ENCODE results near the gene KIAA1328.
"Not testable (repeated sequence)": the region's sequence is repeated elsewhere in the genome, so short reads cannot be mapped to it uniquely, and the experiment has no call there.

KIAA1328 gene
- total RNA-seq = 8.3 to 15.7 reads per million in 2 experiments

DNA sequence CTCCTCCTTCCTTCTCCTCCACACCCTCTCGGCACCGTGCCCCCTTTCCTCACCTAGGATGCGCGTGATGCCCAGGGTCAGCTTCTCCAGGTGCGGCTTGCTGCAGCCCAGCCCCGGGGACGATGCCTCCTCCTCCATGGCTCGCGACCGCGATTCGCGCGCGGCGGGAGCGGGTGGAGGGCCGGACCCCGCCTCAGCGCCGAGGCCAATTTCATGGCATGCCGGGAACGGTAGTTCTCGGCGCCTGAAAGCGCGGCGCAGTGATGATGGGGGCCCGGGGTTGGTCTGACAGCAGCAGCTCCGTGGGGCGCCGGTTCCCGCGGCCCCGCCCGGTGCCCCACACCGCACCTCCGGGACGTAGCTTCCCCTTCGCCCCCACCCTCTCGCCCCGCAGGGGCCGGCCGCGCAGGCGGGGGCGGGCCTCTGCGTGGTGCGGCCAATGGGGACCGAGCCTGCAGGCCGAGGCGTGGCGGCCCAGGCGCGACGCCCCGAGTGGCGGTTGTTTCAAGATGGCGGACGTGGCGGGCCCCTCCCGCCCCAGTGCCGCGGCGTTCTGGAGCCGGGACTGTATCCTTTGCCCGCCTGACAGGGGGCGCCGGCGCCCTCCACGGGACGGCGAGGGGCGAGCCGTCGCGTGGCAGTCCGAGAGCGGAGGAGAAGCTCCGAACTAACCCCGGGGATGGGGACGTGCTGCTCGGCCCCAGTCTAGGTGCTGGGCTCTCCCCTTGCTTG, at the start of gene KIAA1328, which contains the start of gene TPGS2:
KIAA1328 (plus strand) TSS at position 498 of the 732 bp plus-strand sequence; CDS start at position 510, 12 bp downstream.
TPGS2 (minus strand) TSS at position 373 of the 732 bp plus-strand sequence; CDS start at position 138, 235 bp downstream.
- DNase-seq (ENCODE audit: low read depth) = peak; percentile 85

DNA sequence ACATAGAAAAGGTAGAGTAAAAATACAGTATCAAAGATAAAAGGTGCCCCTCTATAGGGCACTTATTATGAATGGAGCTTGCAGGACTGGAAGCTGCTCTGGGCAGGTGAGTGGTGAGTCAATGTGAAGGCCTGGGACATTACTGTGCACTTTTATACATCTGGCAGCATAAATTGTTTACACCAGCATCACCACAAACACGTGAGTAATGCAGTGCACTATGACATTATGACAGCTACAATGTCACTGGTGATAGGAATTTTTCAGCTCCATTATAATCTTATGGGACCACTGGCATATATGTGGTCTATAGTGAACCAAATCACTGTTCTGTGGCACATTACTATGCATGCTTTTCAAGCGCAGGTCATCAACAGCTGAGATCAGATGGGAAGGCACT, 48.2 kb upstream of the KIAA1328 start:
- DNase-seq (ENCODE audit: low read depth) = no peak

DNA sequence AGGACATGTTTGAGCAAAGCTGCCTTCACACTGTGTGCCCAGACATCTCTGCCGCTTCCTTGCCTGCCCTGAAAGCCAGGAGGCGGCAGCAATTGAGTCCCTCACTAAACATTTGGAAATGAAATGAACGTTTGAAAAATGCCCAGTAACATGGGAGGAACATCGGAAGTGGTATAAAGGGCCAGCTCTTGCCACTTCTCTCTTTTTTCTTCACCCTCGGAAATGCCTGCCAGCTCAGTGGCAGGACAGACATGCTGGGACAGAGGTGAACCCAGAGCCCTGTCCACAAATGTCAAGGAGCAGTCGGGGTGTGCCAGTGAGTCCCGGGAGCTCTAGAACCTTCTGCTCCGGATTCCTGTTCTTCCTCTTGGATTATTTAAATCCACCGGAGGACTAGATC, 46.2 kb upstream of the KIAA1328 start:
- no peak for DNase-seq (ENCODE audit: low read depth)

DNA sequence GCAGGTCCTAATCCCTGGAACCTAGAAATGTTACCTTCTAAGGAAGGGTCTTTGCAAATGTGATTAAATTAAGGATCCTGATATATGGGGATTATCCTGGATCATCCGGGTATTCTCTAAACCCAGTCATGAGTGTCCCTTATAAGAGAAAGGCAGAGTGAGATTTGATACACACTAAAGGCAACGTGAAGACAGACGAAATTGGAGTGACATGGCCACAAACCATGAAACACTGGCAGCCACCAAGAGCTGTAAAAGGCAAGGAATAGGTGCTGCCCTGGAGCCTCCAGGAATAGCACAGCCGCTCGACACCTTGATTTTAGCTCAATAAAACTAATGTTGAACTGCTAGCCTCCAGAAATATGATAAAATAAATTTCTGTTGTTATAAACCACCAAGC, 45.1 kb upstream of the KIAA1328 start:
- DNase-seq (ENCODE audit: low read depth) = no peak

DNA sequence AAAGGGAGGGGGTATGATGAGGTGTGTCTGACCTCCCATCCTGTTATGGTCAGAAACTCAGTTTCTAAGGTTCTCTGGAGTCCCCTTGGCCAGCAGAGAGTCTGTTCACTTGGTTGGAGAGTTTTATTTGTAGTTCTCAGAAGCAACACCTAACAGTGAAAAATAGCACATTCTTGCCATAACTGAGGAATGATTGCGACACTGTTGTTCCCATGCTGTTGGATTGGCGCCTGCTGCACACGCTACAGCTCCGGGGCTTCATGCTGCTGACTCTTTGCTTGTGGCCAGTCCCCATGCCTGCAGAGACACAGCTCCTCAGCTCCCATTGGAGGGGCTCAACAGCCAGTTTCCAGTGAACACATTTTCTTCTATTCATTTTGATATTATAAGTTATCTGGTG, 42.2 kb upstream of the KIAA1328 start:
- no peak for DNase-seq (ENCODE audit: low read depth)

DNA sequence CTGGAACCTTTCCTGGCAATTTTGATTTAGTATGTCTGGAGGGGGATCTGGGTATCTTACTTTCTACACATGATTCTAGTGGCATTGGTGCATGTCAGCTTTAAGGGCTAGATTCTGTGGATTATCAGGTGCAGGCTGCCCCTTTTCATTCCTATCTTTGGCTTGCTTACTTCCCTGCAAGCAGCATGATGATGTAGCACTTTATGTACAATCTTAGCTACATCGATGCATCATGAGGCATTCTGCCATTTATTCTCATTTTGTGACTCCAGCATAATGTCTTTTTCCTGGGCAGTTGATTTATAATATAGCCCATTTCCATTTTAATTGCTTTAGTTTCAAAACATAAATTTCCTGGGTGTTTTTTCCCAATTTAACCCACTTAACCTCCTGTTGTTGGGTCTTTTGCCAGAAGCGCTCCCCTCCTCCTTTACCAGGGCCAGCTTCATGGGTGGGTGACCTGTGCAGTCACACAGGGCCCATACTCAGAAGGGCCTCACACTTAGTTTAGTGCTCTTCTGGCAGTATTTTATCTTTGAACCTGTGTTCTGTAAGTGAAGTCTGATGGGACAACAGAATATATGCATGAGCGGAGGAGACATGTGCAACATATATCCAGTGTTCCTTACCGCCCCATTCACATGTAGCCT, 36.2 kb upstream of the KIAA1328 start:
- no peak for DNase-seq (ENCODE audit: low read depth)

DNA sequence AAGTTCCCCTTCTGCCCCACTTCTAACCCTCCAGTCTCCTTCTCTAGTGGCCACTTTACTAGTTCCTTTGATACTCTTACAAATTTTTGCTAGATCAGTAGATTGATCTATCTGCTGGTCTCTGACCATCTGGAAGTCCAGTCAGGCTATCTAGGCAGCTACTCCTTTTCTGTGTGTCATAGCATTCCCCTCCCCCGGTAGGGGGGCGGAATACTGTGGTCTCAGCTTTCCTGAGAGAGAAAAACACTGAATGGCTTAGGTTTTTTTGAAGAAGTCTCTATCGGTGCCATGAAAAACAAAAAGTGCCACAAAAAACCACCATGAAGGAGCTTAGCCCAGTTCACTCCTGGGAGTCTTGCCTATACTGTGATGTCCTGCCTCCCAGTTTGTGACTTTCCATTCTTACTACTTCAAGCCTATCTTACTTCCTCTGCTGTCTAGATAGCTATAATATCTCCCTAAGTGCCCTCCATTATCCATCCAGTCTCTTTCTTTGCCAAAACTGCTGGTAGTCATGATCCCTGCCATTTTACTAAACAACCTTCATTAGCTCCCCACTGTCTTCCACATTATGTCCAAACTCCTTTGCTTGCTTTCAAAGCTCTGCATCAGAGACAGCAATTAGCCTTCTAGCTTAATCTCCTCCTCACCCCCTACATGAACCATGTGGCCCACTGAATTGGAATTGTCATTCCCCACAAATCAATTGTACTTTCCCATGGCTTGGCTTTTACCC, 30.0 kb upstream of the KIAA1328 start:
- DNase-seq (ENCODE audit: low read depth) = no peak

DNA sequence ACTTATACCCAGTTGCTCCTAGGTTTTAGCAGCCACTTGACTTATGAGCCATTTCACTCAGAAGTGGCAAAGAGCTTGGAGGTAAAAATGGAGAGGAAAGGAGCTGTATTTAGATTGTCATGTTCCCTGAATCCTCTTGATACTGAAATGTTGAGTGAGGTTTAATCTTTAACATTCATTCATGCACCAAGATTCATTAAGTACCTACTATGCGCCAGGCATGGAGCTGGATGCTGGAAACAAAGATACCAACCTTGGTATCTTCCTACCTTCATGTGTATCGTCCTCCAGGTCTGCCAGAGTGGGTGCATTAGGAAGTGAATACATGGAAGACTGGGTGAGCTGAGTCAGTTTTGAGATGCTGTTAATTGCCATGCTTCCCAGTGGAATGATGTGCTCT, 23.8 kb upstream of the KIAA1328 start:
- DNase-seq (ENCODE audit: low read depth) = no peak

DNA sequence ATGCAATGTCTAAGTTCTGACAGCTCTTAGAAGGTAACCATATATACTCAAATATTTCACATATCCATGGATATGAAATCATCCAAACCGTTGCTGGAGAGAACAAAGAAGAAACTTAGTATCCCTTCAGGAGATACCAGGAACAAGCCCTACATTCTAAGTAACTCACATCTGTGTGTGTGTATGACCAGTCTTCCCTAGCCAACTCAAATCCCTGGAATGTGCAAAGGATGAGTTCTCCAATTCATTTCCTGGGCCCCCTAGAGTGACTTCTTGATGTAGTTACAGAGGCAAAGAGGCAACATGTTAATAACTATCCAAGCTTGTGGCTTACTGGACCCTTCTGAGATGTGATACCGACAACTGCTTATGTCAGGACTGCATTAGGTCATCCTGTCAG, 20.2 kb upstream of the KIAA1328 start:
- DNase-seq (ENCODE audit: low read depth) = no peak

DNA sequence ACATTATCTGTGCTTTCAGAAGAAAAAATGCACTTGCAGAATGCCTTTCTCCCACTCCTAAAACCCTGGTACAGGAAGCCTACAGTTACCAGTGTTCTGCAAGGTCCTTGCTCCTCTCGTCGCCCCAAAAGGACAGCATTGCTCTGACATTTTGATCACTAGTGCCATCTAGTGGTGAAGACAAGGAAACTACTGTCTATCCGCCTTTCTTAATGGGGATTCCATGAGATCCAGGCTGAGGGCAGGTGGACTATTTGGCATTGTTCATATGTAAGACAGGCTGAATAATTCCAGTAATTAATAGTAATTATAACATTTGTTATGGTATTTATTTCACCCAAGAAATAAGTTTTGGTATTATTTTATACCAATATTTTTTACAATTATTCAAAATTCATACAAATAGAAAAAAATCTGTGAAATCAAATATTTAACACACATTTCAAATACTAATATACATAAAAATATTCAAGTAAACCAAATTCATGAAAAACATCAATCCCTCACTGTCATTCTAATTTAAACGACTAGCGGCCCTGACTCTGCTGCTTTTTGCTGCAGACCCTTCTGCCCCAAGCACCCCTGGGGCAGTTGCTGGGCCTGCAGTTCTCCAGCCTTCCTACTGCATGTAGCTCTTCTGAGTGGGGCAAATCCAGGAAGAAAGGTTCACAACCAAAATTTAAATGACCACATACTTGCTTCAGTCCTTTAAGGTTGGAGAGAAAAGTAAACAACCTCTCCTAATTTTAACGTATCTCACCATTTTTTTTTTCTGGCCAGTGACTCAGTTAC, 19.1 kb upstream of the KIAA1328 start:
- no peak for DNase-seq (ENCODE audit: low read depth)

DNA sequence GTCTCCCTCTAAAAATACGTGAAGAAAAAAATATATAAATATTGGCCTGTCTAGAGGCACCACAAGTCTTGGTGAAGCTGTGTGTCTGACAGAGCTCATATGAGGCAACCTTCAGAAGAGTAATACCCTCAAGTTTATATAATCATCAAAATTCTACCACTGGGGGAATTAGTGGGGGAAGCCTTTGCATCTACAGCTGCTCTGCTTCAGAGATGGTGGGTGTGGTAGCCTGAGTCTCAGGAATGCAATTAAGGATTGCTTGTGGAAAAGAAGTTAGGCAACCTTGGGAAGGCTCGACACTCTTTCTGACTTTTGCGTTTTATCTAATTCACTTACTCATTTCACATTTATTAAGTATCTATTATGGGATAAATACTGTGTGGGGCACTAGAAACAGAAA, 17.5 kb upstream of the KIAA1328 start:
- DNase-seq (ENCODE audit: low read depth) = no peak

DNA sequence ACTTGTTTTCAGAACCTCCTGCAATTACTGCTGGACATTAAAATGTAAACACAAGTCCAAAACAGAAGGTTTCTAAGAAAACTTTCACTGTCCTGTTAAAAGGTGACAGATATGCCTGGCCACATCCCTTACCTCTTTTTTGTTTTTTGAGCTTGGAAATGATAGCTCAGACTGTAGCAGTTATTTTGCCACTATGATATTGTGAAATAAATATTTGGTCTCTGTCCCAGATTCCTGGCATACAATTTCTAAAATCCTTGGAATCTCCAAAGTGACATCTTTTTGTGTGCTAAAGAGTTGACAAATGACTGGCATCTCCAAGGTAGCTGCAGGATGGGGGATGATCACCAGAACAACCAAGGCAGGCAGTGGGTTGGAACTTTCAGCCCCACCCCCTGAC, 17.0 kb upstream of the KIAA1328 start:
- DNase-seq (ENCODE audit: low read depth) = no peak

DNA sequence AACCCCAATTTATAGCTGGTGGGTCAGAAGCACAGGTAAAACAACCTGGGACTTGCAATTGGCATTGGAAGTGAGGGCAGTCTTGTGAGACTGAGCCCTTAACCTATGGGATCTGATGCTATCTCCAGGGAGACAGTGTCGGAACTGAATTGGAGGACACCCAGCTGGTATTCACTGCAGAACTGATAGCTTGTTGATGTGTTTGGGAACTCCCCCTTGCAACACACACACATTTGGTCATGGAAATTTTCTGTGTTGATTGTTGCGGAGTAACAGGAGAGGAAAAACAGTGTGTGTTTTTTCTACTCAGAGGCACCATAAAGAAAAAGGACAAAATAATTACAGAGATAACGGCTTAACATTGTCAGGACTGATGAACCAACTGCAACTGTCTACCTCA, 16.2 kb upstream of the KIAA1328 start:
- no peak for DNase-seq (ENCODE audit: low read depth)

DNA sequence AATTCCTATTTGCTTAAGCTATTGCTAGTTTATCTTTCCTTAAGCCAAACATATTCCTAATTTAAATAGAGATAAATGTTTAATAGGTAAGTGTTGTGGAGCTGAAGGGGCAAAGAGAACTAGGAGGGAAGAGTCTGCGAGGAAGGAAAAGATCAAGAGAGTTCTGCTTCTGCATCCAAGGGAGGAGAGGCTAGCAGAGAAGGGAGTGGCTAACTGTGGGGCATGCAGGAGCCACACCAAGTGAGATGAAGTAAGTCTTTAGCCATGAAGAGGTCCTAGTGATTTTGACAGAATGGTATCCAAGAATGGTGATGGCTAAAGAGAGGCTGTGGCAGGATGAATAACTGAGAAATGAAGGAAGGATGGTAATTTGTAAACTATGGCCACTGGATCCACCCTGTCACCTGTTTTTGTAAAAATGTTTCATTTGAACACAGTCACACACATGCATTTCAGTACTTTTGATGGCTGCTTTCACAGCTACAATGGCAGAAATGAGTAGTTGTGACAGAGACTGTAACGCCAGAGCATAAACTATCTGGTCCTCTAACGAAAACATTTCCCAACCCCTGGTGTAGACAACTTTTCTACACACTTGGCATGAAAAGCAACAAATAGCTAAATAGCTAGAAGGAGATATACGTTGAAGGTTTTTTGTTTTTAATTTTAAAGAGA, 15.7 kb upstream of the KIAA1328 start:
- DNase-seq (ENCODE audit: low read depth) = no peak

DNA sequence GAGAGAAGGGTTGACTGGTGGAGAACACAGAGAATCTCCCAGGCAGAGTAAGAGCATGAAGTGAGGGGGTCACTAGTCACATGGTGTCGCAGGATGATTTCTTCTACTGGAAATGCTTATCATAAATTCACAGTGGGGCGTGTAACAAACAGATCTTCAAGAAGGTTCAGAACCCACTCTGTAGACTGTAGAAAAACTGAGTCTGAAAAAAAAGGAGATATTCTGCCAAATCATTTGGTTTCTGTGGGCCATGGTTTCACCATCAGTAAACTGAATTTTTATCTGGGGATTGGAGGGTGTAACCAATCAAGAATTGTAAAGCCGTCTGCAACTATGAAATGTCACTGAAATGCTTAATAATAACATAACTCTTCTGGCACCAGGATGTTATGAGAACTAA, 15.1 kb upstream of the KIAA1328 start:
- no peak for DNase-seq (ENCODE audit: low read depth)

DNA sequence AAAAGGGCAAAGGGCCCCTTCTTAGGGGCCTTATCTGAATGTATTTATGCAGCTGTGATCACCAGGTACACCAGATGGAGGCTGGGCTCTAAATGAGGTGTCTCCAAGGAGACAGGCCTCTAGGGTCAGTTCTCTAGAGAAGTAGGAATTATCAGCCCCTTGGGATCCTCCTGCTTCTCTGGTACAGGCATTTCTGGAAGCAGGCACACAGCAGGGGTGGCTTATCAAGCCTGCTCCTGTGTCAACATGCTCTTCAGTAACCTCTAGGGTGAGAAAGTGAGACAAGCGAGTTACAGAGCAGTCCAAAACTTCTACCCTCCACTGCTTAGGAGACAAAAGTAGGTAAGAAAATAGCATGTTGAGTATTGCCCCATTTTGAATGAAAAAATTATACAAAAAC, 13.9 kb upstream of the KIAA1328 start:
- no peak for DNase-seq (ENCODE audit: low read depth)

DNA sequence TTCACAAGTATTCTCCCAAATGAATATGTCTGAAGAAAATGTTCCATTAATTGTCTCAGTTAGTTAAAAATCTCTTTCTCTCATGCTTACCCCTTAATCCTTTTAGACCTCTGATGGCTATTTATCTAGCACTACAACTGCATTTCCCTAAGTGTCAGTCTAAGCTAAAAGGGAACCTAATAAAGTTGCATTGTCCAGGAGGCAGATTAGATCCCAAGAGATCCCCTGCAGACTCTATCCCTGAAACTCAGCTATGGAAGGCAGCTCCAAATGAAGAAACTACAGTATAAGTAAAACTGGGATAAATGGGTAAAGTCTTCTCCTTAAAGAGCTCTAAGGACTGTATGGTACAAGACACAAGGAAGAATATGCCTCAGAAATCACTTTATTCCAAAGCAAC, 12.8 kb upstream of the KIAA1328 start:
- DNase-seq (ENCODE audit: low read depth) = not testable (repeated sequence)

DNA sequence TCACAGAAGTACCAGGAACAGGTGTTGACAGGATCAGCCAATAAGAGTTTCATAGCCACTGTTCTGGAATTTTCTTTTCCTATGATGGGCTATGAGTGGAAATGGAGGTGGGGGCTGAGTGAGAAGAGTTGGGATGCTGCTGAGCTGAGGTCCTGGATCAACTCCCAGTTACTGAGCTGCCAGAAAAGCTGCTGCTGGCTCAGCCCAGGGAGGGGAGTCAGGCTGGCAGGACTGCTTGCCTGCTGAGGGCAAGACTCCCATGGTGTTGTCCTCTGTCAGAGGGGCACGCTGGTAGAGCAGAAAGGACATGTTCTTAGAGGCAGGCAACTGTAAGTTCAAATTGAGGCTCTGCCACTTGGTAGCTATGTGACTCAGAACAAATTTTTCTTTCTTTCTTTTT, 11.9 kb upstream of the KIAA1328 start:
- no peak for DNase-seq (ENCODE audit: low read depth)

DNA sequence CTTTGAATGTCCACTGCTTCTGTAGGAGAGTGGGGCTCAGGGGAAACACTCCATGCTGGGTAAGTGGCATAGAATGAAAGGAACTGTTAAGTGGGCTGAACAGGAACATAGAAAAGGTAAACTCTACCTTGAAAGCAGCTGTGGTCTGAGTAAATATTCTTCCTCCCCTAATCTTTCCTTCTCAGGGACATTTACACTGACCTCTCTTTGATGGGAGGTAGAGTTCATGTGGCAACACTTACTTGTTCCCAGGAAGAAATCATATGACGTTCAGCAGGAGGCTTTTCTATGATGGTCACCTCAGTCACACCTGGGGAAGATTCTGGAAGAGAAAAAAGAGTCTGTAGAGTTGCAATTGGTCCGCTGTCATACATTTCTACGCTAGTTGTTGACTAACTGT, 10.3 kb upstream of the KIAA1328 start:
- no peak for DNase-seq (ENCODE audit: low read depth)

DNA sequence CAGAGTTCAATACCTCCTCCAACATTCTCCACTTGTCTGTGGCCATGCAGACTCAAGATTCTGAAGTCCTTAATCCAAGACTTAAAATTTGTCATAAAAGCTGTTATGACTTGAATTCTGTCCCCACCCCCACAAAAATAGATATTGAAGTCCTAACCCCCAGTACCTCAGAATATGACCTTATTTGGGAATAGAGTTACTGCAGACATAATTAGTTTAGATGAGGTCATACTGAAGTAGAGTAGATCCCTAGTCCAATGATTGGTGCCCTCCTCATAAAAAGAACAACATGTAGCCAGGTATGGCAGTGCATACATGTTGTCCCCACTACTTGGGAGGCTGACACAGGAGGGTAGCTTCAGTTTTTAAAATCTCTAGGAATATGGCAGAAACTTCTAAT, 9.3 kb upstream of the KIAA1328 start:
- DNase-seq (ENCODE audit: low read depth) = no peak

DNA sequence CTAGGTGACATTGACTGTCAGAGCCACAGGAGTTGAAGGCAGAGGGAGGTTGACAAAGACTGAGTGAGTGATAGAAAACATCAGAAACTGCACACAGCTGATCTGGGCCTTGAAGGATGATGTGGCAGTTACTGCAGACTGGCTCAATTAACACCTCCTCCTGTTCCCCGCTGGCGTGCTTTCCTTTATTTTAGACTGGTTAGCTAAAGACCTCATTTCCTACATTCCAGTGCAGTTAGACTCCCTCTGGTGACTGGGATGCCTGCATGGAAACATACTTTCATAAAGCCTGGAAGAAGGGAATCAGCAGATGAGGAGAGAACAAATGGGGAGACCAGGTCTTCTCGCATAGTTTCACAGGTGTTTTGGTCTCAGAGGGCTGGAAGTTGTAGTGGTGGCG, 7.2 kb upstream of the KIAA1328 start:
- DNase-seq (ENCODE audit: low read depth) = no peak

DNA sequence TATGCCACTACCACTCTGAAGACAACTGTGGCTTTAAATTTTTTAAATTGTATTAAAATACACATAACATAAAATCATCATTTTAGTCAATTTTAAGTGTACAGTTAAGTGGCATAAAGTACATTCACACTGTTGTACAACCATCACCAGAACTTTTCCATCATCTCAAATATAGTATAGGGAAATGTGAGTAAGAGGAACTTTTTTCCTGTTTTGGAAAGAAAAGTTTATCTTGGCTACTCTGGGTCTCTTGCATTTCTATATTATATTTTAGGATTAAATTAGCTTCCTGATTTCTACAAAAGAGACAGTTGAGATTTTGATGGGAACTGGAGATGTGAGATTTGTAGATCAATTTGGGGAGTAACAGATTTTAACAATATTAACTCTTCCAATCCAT, 3.4 kb upstream of the KIAA1328 start:
- no peak for DNase-seq (ENCODE audit: low read depth)

Data from T follicular helper cell (primary cell).